ENCODE data around the gene C11orf42.
A peak's percentile ranks its signal among the peaks of the same experiment; 100 is the strongest.

C11orf42 gene

GRCh38 chr11:6234387-6235107 is 29.2 kb downstream of the C11orf42 start, which contains the start of gene FHIP1B (continued):
- no peak for TF ChIP-seq HOXD13 (CRISPR knock-in tag; IDR thresholded peaks at IDR 0.05; ENCODE audit: borderline replicate concordance)
- TF ChIP-seq KLF9 (tag by site-specific recombination; IDR thresholded peaks at IDR 0.05; ENCODE audit: low read depth) = peak; percentile 91
- TF ChIP-seq ZNF214 (tag by site-specific recombination; IDR thresholded peaks at IDR 0.05; ENCODE audit: borderline replicate concordance) = no peak
- TF ChIP-seq SCRT1 (tag by site-specific recombination; IDR thresholded peaks at IDR 0.05; ENCODE audit: borderline replicate concordance) = no peak
- TF ChIP-seq ZBTB26 (tag by site-specific recombination; optimal IDR thresholded peaks at IDR 0.05) = peak; percentile 83
- TF ChIP-seq HOXA7 (CRISPR knock-in tag; IDR thresholded peaks at IDR 0.05; ENCODE audit: borderline replicate concordance) = no peak
- TF ChIP-seq ZNF558 (tag by site-specific recombination; IDR thresholded peaks at IDR 0.05) = no peak
- no peak for TF ChIP-seq MYNN (tag by site-specific recombination; IDR thresholded peaks at IDR 0.05; ENCODE audit: borderline replicate concordance)
- TF ChIP-seq ZNF658 (tag by site-specific recombination; IDR thresholded peaks at IDR 0.05) = no peak
- peak; percentile 72 for TF ChIP-seq YY1 (tag by site-specific recombination; IDR thresholded peaks at IDR 0.05)
- TF ChIP-seq ZNF561 (tag by site-specific recombination; IDR thresholded peaks at IDR 0.05; ENCODE audit: borderline replicate concordance) = no peak
- no peak for TF ChIP-seq PBX3 (CRISPR knock-in tag; IDR thresholded peaks at IDR 0.05)
- TF ChIP-seq KLF8 (tag by site-specific recombination; IDR thresholded peaks at IDR 0.05) = peak; percentile 65
- no peak for TF ChIP-seq ZNF302 (tag by site-specific recombination; IDR thresholded peaks at IDR 0.05; ENCODE audit: low read depth)
- TF ChIP-seq ZNF138 (tag by site-specific recombination; IDR thresholded peaks at IDR 0.05; ENCODE audit: borderline replicate concordance) = no peak
- no peak for TF ChIP-seq ZNF248 (tag by site-specific recombination; IDR thresholded peaks at IDR 0.05)
- no peak for TF ChIP-seq ZNF449 (tag by site-specific recombination; IDR thresholded peaks at IDR 0.05)
- no peak for TF ChIP-seq ZNF555 (tag by site-specific recombination; conservative IDR thresholded peaks at IDR 0.05)
- no peak for TF ChIP-seq REPIN1 (tag by site-specific recombination; IDR thresholded peaks at IDR 0.05; ENCODE audit: low read depth)
- TF ChIP-seq ZNF626 (tag by site-specific recombination; IDR thresholded peaks at IDR 0.05) = no peak
- no peak for TF ChIP-seq ZNF521 (tag by site-specific recombination; IDR thresholded peaks at IDR 0.05)
- 0 out of 2 replicates have a peak, but pooled peaks have one; percentile 5 for TF ChIP-seq INSM2 (tag by site-specific recombination; IDR thresholded peaks at IDR 0.05)
- no peak for TF ChIP-seq PRDM2 (tag by site-specific recombination; IDR thresholded peaks at IDR 0.05; ENCODE audit: borderline replicate concordance)
- TF ChIP-seq ZBTB7A (tag by site-specific recombination; IDR thresholded peaks at IDR 0.05; ENCODE audit: low read depth) = 0 out of 2 replicates have a peak, but pooled peaks have one; percentile 33
- 0 out of 2 replicates have a peak, but pooled peaks have one; percentile 32 for TF ChIP-seq ZNF792 (tag by site-specific recombination; IDR thresholded peaks at IDR 0.05)
- no peak for TF ChIP-seq ZNF76 (tag by site-specific recombination; IDR thresholded peaks at IDR 0.05; ENCODE audit: borderline replicate concordance, low read depth)
- no peak for TF ChIP-seq ZNF600 (tag by site-specific recombination; IDR thresholded peaks at IDR 0.05)
- TF ChIP-seq ZNF433 (tag by site-specific recombination; IDR thresholded peaks at IDR 0.05; ENCODE audit: low read depth) = no peak
- TF ChIP-seq OVOL3 (tag by site-specific recombination; IDR thresholded peaks at IDR 0.05) = no peak

Measured in HEK293 (cell line).